GM12878 (cell line): ENCODE data around the gene RBBP8NL. TPM values are rescaled to one million over a fixed set of nuclear protein-coding genes. Genes with fewer than 3 reads are reported as not detected.

Experiments
- ATAC-seq: fragments of 200-7000 bp; cut with Tn5 transposase; 3 replicates; pipeline ENCODE4 v1.9.1; 2020; ENCODE audit warnings: mild to moderate bottlenecking, moderate library complexity
- BruUV-seq: library from RNA; stranded (reverse); fragments of 400-500 nt; replicated peaks from 2 replicates; lab custom pipeline; 2021; lab: Mats Ljungman, UMichigan
- CTCF ChIA-PET: fragments of 300-600 bp; sonication (Branson Sonifier 250); formaldehyde crosslinking; extraction: SDS; loops from one replicate; lab custom pipeline; 2021; ENCODE audit warnings: inconsistent platforms; lab: Yijun Ruan, JAX
- POLR2A ChIA-PET: fragments of 350-600 bp; formaldehyde crosslinking; extraction: SDS; loops from one replicate; lab custom pipeline; 2021; ENCODE audit warnings: inconsistent platforms; lab: Charles Lee
- RAD21 ChIA-PET: fragments of 300-600 bp; sonication (Branson Sonifier 250); formaldehyde crosslinking; loops from one replicate; lab custom pipeline; 2023; ENCODE audit warnings: antibody characterized with exemption; ENCODE audit not compliant: unreplicated experiment; lab: Charles Lee
- SMC1A ChIA-PET: fragments of 300-600 bp; sonication (Branson Sonifier 250); formaldehyde crosslinking; loops from one replicate; lab custom pipeline; 2023; ENCODE audit not compliant: unreplicated experiment, uncharacterized antibody; lab: Charles Lee
- DNase-seq: peaks from one replicate; pipeline ENCODE4 v3.0.0-alpha.2; 2011; ENCODE audit warnings: low read depth, low spot score
- FAIRE-seq: peaks from 3 replicates; lab custom pipeline; 2011; peaks lifted over from hg19 to GRCh38; lab: Jason Lieb, UNC
- H2AFZ ChIP-seq: 2 replicates; pipeline ENCODE4 v1.6.0; 2011; ENCODE audit warnings: low read depth, low read length, control low read depth; ENCODE audit not compliant: control insufficient read depth
- H3K27ac ChIP-seq: 2 replicates; pipeline ENCODE4 v1.5.1; 2011; ENCODE audit warnings: control low read depth; ENCODE audit not compliant: control insufficient read depth, insufficient read depth
- H3K27me3 ChIP-seq, 2 experiments: replicated peaks in 1 of 2; 2 replicates each; pipeline versions ENCODE4 v1.6.0 to v1.6.1; 2011; ENCODE audit warnings: low read length in 1 of 2; ENCODE audit not compliant: control insufficient read depth in 2 of 2, insufficient read depth in 2 of 2
- H3K36me3 ChIP-seq, 2 experiments: 2 replicates each; pipeline ENCODE4 v1.5.1; 2011; ENCODE audit warnings: low read length in 1 of 2; ENCODE audit not compliant: control insufficient read depth in 2 of 2, insufficient read depth in 2 of 2
- H3K4me1 ChIP-seq: 2 replicates; pipeline ENCODE4 v1.6.1; 2011; ENCODE audit warnings: mild to moderate bottlenecking, low read length, moderate library complexity, mixed read lengths; ENCODE audit not compliant: control insufficient read depth, insufficient read depth
- H3K4me2 ChIP-seq: 2 replicates; pipeline ENCODE4 v1.6.0; 2011; ENCODE audit warnings: control low read depth; ENCODE audit not compliant: control insufficient read depth, insufficient read depth
- H3K4me3 ChIP-seq: fragments of 200-600 bp; sonication (generic); 2 replicates; pipeline ENCODE4 v1.5.1; 2016
- H3K79me2 ChIP-seq: 2 replicates; pipeline ENCODE4 v1.6.0; 2011; ENCODE audit warnings: low read length; ENCODE audit not compliant: control insufficient read depth, insufficient read depth
- H3K9ac ChIP-seq: 2 replicates; pipeline ENCODE4 v1.8.0; 2011; ENCODE audit warnings: low read length, control low read depth, mixed read lengths; ENCODE audit not compliant: control insufficient read depth, insufficient read depth
- H3K9me3 ChIP-seq: replicated peaks from 3 replicates; pipeline ENCODE4 v1.5.1; 2011; ENCODE audit warnings: mild to moderate bottlenecking, low read length; ENCODE audit not compliant: control insufficient read depth, insufficient read depth
- H4K20me1 ChIP-seq: 2 replicates; pipeline ENCODE4 v1.6.0; 2011; ENCODE audit not compliant: control insufficient read depth, insufficient read depth
- EP300 ChIP-seq, 2 experiments: fragments of 150-350 bp in 1 of 2; IDR thresholded peaks; 2 replicates each; pipeline ENCODE4 v1.6.1; 2011 to 2012; ENCODE audit warnings: low read depth in 2 of 2, low read length in 2 of 2, borderline replicate concordance in 1 of 2, improper control_type of control experiment in 1 of 2, inconsistent platforms in 1 of 2; ENCODE audit not compliant: control insufficient read depth in 1 of 2
- FOXM1 ChIP-seq: IDR thresholded peaks from 2 replicates; pipeline ENCODE4 v1.6.1; 2012; ENCODE audit warnings: low read depth, mild to moderate bottlenecking, inconsistent platforms, low read length, moderate library complexity
- HDAC6 ChIP-seq: fragments of 200-600 bp; sonication (generic); IDR thresholded peaks from one replicate; pipeline ENCODE4 v1.8.0; 2017; ENCODE audit warnings: antibody characterized with exemption; ENCODE audit not compliant: unreplicated experiment
- LARP7 ChIP-seq: fragments of 450-650 bp; IDR thresholded peaks from 2 replicates; pipeline ENCODE4 v1.6.1; 2017; ENCODE audit warnings: mild to moderate bottlenecking
- NR2C1 ChIP-seq: fragments of 450-650 bp; IDR thresholded peaks from 2 replicates; pipeline ENCODE4 v1.6.1; 2017; ENCODE audit warnings: antibody characterized with exemption, mild to moderate bottlenecking, moderate library complexity
- PAX5 ChIP-seq: IDR thresholded peaks from 2 replicates; pipeline ENCODE4 v1.6.1; 2011; ENCODE audit warnings: low read depth, low read length, borderline replicate concordance
- POU2F2 ChIP-seq: IDR thresholded peaks from 3 replicates; pipeline ENCODE4 v1.6.1; 2011; ENCODE audit warnings: low read depth, mild to moderate bottlenecking, low read length, borderline replicate concordance
- RFX5 ChIP-seq: IDR thresholded peaks from 2 replicates; pipeline ENCODE4 v1.6.1; 2011; ENCODE audit warnings: low read depth, low read length, improper control_type of control experiment
- SRF ChIP-seq, 2 experiments: IDR thresholded peaks; 2 replicates each; pipeline ENCODE4 v1.6.1; 2011; ENCODE audit warnings: low read depth in 2 of 2, low read length in 2 of 2, mild to moderate bottlenecking in 1 of 2, moderate library complexity in 1 of 2
- TCF3 ChIP-seq: IDR thresholded peaks from 2 replicates; pipeline ENCODE4 v1.6.1; 2012; ENCODE audit warnings: low read depth, mild to moderate bottlenecking, low read length, borderline replicate concordance; ENCODE audit not compliant: insufficient read depth
- WGBS: methylation state at CpG from one replicate; pipeline ENCODE4 v1.1.6; 2016; ENCODE audit warnings: low lambda C conversion rate; ENCODE audit not compliant: insufficient replicate concordance, insufficient coverage; ENCODE audit errors: missing lambda C conversion rate; 5-methylcytosine and 5-hydroxymethylcytosine counted together
- in situ Hi-C: fragments of 300-500 bp; cut with MboI; formaldehyde crosslinking; loops from 9 replicates; pipeline ENCODE4 v1.14.3; 2018; ENCODE audit warnings: mixed read lengths
- intact Hi-C: fragments of 100-400 bp; cut with micrococcal nuclease; formaldehyde crosslinking; loops from one replicate; pipeline ENCODE4 v1.14.2; 2022; ENCODE audit not compliant: unreplicated experiment
- polyA plus RNA-seq, 11 experiments: library from polyadenylated mRNA; depleted of rRNA in 4 of 11; unstranded in 6 of 11; stranded (reverse) in 5 of 11; fragments of >200 nt; fragmentation: Nextera tagmentation in 4 of 11; fragmentation: Illumina TruSeq in 1 of 11; extraction: Ambion mirVana in 4 of 11; extraction: Trizol in 1 of 11; gene quantifications; 1 replicate in 1 of 11; 2 replicates in 10 of 11; pipeline versions ENCODE4 v1.2.1 to v1.2.3, GENCODE V29; 2011 to 2016; ENCODE audit warnings: inconsistent platforms in 2 of 11, missing spikeins in 2 of 11, low read depth in 1 of 11
- total RNA-seq, 4 experiments: library from RNA; depleted of rRNA in 3 of 4; stranded (reverse); fragments of >200 nt in 3 of 4; fragmentation: Illumina TruSeq in 1 of 4; extraction: Trizol in 1 of 4; gene quantifications; 2 replicates each; pipeline versions ENCODE4 v1.2.1 to v1.2.3, GENCODE V29; 2013 to 2021
- TF ChIP-seq, protein P1 (sequence below): fragments of 450-650 bp; IDR thresholded peaks from 2 replicates; pipeline ENCODE4 v1.6.1; 2017; ENCODE audit warnings: mild to moderate bottlenecking, moderate library complexity
- TF ChIP-seq, protein P2 (sequence below): fragments of 450-650 bp; IDR thresholded peaks from 2 replicates; pipeline ENCODE4 v1.6.1; 2017; ENCODE audit warnings: mild to moderate bottlenecking, low read depth, inconsistent platforms; ENCODE audit not compliant: poor library complexity, severe bottlenecking
- TF ChIP-seq, protein P3 (sequence below): IDR thresholded peaks from 2 replicates; pipeline ENCODE4 v1.6.1; 2012; ENCODE audit warnings: improper control_type of control experiment, low read depth, low read length; ENCODE audit not compliant: insufficient replicate concordance

Gene RBBP8NL
- total and polyA plus RNA-seq, 10 of the 15 experiments (the other 5 are each of a cell fraction or from before 2014, with no cell fraction given), result not detected

DNA sequence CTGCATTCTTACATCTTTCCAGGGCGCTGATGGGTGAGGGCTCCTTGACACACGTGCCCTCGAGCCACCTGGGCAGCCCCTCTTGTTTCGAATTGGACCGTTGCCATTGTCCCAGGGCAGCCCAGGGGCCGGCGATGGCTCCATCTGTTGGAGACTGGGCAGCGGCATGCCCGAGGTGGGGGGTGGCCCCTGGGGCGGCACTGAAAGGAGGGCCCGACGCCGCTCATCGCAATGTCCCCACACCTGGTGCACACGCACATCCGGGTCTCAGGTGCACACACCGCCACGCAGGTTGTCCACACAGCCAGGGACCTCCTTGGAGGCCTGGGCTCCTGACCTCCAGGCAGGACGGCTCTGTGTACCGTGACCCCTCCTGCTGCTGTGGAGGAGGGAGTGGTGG is 30.5 kb upstream of the RBBP8NL start:
- Histone ChIP-seq H2AFZ (no peak overlapping the region), H3K27ac (no peak overlapping the region), H3K9ac (no peak overlapping the region), H3K4me1 (no peaks in the 10 kb centered on the region), H3K4me2 (no peak overlapping the region), H3K27me3 (peaks cover 0 to 3% of the 10 kb centered on the region in 2 experiments; a peak in 3 of 4 replicates), H4K20me1 (no peaks in the 10 kb centered on the region), H3K4me3 (no peak overlapping the region), H3K9me3 (no peaks in the 10 kb centered on the region), H3K36me3 (no peaks in the 10 kb centered on the region), H3K79me2 (no peaks in the 10 kb centered on the region)
- no TSS peak for BruUV-seq
- intact Hi-C loops, result no loop called here
- DNase-seq (no peak), ATAC-seq (no peak), FAIRE-seq (no peak)
- SMC1A ChIA-PET, result no interaction called here
- in situ Hi-C loops, result no loop called here
- POLR2A ChIA-PET, result no interaction called here
- RAD21 ChIA-PET, result no interaction called here
- CTCF ChIA-PET, result no interaction called here
- WGBS, result 48% methylated on average over 15 of the region's 20 CpGs
- TF ChIP-seq PAX5, result no peak
- no peak for TF ChIP-seq EP300 (IDR thresholded peaks at IDR 0.05; ENCODE audit: borderline replicate concordance in 1 of 2, control insufficient read depth in 1 of 2, low read depth in 2 of 2, low read length in 2 of 2)
- no peak for TF ChIP-seq FOXM1
- TF ChIP-seq, protein P1, sequence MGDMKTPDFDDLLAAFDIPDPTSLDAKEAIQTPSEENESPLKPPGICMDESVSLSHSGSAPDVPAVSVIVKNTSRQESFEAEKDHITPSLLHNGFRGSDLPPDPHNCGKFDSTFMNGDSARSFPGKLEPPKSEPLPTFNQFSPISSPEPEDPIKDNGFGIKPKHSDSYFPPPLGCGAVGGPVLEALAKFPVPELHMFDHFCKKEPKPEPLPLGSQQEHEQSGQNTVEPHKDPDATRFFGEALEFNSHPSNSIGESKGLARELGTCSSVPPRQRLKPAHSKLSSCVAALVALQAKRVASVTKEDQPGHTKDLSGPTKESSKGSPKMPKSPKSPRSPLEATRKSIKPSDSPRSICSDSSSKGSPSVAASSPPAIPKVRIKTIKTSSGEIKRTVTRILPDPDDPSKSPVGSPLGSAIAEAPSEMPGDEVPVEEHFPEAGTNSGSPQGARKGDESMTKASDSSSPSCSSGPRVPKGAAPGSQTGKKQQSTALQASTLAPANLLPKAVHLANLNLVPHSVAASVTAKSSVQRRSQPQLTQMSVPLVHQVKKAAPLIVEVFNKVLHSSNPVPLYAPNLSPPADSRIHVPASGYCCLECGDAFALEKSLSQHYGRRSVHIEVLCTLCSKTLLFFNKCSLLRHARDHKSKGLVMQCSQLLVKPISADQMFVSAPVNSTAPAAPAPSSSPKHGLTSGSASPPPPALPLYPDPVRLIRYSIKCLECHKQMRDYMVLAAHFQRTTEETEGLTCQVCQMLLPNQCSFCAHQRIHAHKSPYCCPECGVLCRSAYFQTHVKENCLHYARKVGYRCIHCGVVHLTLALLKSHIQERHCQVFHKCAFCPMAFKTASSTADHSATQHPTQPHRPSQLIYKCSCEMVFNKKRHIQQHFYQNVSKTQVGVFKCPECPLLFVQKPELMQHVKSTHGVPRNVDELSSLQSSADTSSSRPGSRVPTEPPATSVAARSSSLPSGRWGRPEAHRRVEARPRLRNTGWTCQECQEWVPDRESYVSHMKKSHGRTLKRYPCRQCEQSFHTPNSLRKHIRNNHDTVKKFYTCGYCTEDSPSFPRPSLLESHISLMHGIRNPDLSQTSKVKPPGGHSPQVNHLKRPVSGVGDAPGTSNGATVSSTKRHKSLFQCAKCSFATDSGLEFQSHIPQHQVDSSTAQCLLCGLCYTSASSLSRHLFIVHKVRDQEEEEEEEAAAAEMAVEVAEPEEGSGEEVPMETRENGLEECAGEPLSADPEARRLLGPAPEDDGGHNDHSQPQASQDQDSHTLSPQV, result no peak
- TF ChIP-seq RFX5, result no peak
- TF ChIP-seq HDAC6, result no peak
- no peak for TF ChIP-seq POU2F2
- TF ChIP-seq TCF3, result no peak
- no peak for TF ChIP-seq NR2C1
- TF ChIP-seq SRF (IDR thresholded peaks at IDR 0.05; ENCODE audit: low read depth in 2 of 2, low read length in 2 of 2), result no peak
- no peak for TF ChIP-seq LARP7
- TF ChIP-seq, protein P2, sequence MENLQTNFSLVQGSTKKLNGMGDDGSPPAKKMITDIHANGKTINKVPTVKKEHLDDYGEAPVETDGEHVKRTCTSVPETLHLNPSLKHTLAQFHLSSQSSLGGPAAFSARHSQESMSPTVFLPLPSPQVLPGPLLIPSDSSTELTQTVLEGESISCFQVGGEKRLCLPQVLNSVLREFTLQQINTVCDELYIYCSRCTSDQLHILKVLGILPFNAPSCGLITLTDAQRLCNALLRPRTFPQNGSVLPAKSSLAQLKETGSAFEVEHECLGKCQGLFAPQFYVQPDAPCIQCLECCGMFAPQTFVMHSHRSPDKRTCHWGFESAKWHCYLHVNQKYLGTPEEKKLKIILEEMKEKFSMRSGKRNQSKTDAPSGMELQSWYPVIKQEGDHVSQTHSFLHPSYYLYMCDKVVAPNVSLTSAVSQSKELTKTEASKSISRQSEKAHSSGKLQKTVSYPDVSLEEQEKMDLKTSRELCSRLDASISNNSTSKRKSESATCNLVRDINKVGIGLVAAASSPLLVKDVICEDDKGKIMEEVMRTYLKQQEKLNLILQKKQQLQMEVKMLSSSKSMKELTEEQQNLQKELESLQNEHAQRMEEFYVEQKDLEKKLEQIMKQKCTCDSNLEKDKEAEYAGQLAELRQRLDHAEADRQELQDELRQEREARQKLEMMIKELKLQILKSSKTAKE, result no peak
- TF ChIP-seq, protein P3, sequence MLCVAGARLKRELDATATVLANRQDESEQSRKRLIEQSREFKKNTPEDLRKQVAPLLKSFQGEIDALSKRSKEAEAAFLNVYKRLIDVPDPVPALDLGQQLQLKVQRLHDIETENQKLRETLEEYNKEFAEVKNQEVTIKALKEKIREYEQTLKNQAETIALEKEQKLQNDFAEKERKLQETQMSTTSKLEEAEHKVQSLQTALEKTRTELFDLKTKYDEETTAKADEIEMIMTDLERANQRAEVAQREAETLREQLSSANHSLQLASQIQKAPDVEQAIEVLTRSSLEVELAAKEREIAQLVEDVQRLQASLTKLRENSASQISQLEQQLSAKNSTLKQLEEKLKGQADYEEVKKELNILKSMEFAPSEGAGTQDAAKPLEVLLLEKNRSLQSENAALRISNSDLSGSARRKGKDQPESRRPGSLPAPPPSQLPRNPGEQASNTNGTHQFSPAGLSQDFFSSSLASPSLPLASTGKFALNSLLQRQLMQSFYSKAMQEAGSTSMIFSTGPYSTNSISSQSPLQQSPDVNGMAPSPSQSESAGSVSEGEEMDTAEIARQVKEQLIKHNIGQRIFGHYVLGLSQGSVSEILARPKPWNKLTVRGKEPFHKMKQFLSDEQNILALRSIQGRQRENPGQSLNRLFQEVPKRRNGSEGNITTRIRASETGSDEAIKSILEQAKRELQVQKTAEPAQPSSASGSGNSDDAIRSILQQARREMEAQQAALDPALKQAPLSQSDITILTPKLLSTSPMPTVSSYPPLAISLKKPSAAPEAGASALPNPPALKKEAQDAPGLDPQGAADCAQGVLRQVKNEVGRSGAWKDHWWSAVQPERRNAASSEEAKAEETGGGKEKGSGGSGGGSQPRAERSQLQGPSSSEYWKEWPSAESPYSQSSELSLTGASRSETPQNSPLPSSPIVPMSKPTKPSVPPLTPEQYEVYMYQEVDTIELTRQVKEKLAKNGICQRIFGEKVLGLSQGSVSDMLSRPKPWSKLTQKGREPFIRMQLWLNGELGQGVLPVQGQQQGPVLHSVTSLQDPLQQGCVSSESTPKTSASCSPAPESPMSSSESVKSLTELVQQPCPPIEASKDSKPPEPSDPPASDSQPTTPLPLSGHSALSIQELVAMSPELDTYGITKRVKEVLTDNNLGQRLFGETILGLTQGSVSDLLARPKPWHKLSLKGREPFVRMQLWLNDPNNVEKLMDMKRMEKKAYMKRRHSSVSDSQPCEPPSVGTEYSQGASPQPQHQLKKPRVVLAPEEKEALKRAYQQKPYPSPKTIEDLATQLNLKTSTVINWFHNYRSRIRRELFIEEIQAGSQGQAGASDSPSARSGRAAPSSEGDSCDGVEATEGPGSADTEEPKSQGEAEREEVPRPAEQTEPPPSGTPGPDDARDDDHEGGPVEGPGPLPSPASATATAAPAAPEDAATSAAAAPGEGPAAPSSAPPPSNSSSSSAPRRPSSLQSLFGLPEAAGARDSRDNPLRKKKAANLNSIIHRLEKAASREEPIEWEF, result no peak
